HCT116 (cell line): Measurements from ENCODE around the gene KRTAP10-10. TPM values are rescaled to one million over a fixed set of nuclear protein-coding genes. Genes with fewer than 3 reads are reported as not detected.

Experiments
- ATAC-seq: fragments of 200-7000 bp; cut with Tn5 transposase; 2 replicates; pipeline ENCODE4 v1.9.1; 2020; ENCODE audit warnings: mild to moderate bottlenecking, moderate library complexity
- BruUV-seq: library from RNA; stranded (reverse); fragments of 400-500 nt; replicated peaks from 2 replicates; lab custom pipeline; 2021; lab: Mats Ljungman, UMichigan
- CTCF ChIA-PET: fragments of 300-600 bp; sonication (Branson Sonifier 250); formaldehyde crosslinking; loops from one replicate; lab custom pipeline; 2021; ENCODE audit warnings: antibody characterized with exemption; lab: Charles Lee
- POLR2A ChIA-PET: fragments of 300-600, 350-600 bp; sonication (Branson Sonifier 250); formaldehyde crosslinking; loops from one replicate; lab custom pipeline; 2021; ENCODE audit warnings: antibody characterized with exemption; lab: Charles Lee
- RAD21 ChIA-PET, 2 experiments: fragments of 300-600 bp; sonication (Branson Sonifier 250); formaldehyde crosslinking; loops; one replicate each; lab custom pipeline; 2023; ENCODE audit warnings: low total read pairs in 2 of 2; ENCODE audit not compliant: uncharacterized antibody in 2 of 2, unreplicated experiment in 2 of 2, low non-redundant PET in 1 of 2; lab: Charles Lee
- DNase-seq: peaks from one replicate; pipeline ENCODE4 v3.0.0-alpha.2; 2010; ENCODE audit warnings: low read depth, low spot score
- H2AFZ ChIP-seq: fragments of 200-600 bp; shearing (Covaris generic), sonication (generic); 2 replicates; pipeline ENCODE4 v1.6.1; 2017; ENCODE audit warnings: low read depth, mixed run types, mixed read lengths, antibody characterized with exemption, low read length; ENCODE audit not compliant: poor library complexity, severe bottlenecking
- H3K27ac ChIP-seq: 2 replicates; pipeline ENCODE4 v1.5.1; 2012; ENCODE audit warnings: low read depth, low read length
- H3K27me3 ChIP-seq: fragments of 200-600 bp; sonication (generic); 2 replicates; pipeline ENCODE4 v1.6.1; 2016; ENCODE audit warnings: mixed run types, low read length, mixed read lengths; ENCODE audit not compliant: insufficient read depth
- H3K36me3 ChIP-seq, 2 experiments: fragments of 200-500 bp in 1 of 2; fragments of 200-600 bp in 1 of 2; sonication (Bioruptor generic) in 1 of 2; sonication (generic) in 1 of 2; 2 replicates each; pipeline versions ENCODE4 v1.5.1 to v1.6.1; 2014 to 2016; ENCODE audit warnings: low read length in 2 of 2, inconsistent platforms in 1 of 2, mixed read lengths in 1 of 2, mixed run types in 1 of 2; ENCODE audit not compliant: insufficient read depth in 2 of 2, control insufficient read depth in 1 of 2
- H3K4me1 ChIP-seq, 2 experiments: fragments of 200-600 bp in 1 of 2; sonication (generic) in 1 of 2; 2 replicates each; pipeline versions ENCODE4 v1.5.1 to v1.6.1; 2012 to 2017; ENCODE audit warnings: low read length in 2 of 2, inconsistent platforms in 1 of 2, mild to moderate bottlenecking in 1 of 2, mixed read lengths in 1 of 2, mixed run types in 1 of 2, moderate library complexity in 1 of 2; ENCODE audit not compliant: insufficient read depth in 2 of 2, control insufficient read depth in 1 of 2
- H3K4me2 ChIP-seq: fragments of 200-600 bp; sonication (generic); 2 replicates; pipeline ENCODE4 v1.6.1; 2017; ENCODE audit warnings: mixed run types, low read length, mixed read lengths
- H3K4me3 ChIP-seq, 2 experiments: fragments of 200-600 bp in 1 of 2; sonication (generic) in 1 of 2; replicated peaks in 1 of 2; 2 replicates each; pipeline ENCODE4 v1.5.1; 2011 to 2016; ENCODE audit warnings: low read length in 2 of 2, control low read depth in 1 of 2, low read depth in 1 of 2, mild to moderate bottlenecking in 1 of 2, mixed read lengths in 1 of 2, mixed run types in 1 of 2
- H3K79me2 ChIP-seq: fragments of 200-600 bp; sonication (generic); 2 replicates; pipeline ENCODE4 v1.6.1; 2017; ENCODE audit warnings: mild to moderate bottlenecking, mixed run types, low read length, moderate library complexity, mixed read lengths; ENCODE audit not compliant: insufficient read depth
- H3K9ac ChIP-seq: fragments of 200-600 bp; sonication (generic); 2 replicates; pipeline ENCODE4 v1.6.1; 2016; ENCODE audit warnings: low read length, mixed read lengths
- H3K9me2 ChIP-seq: fragments of 200-600 bp; sonication (generic), shearing (Covaris generic); 2 replicates; pipeline ENCODE4 v1.6.1; 2017; ENCODE audit warnings: mixed run types, mild to moderate bottlenecking, moderate library complexity; ENCODE audit not compliant: insufficient read depth
- H3K9me3 ChIP-seq, 2 experiments: fragments of 200-500 bp in 1 of 2; fragments of 200-600 bp in 1 of 2; sonication (Bioruptor generic) in 1 of 2; sonication (generic) in 1 of 2; 2 replicates each; pipeline ENCODE4 v1.6.1; 2014 to 2017; ENCODE audit warnings: low read length in 2 of 2, mixed read lengths in 2 of 2, inconsistent platforms in 1 of 2, low read depth in 1 of 2, mild to moderate bottlenecking in 1 of 2, mixed run types in 1 of 2, moderate library complexity in 1 of 2; ENCODE audit not compliant: control insufficient read depth in 1 of 2, insufficient read depth in 1 of 2
- H4K20me1 ChIP-seq: fragments of 200-600 bp; sonication (generic), shearing (Covaris generic); 2 replicates; pipeline ENCODE4 v1.6.1; 2017; ENCODE audit warnings: mixed run types, mild to moderate bottlenecking, moderate library complexity; ENCODE audit not compliant: insufficient read depth
- CBX3 ChIP-seq: IDR thresholded peaks from 2 replicates; pipeline ENCODE4 v1.6.1; 2012; ENCODE audit warnings: low read depth
- CEBPB ChIP-seq: IDR thresholded peaks from 2 replicates; pipeline ENCODE4 v1.6.1; 2012; ENCODE audit warnings: low read depth
- EZH2 ChIP-seq: fragments of 200-600 bp; sonication (generic); IDR thresholded peaks from 2 replicates; pipeline ENCODE4 v1.6.1; 2017; ENCODE audit warnings: antibody characterized with exemption, mixed run types
- EZH2phosphoT487 ChIP-seq: fragments of 200-600 bp; IDR thresholded peaks from 2 replicates; pipeline ENCODE4 v1.6.1; 2018; ENCODE audit warnings: antibody characterized with exemption, borderline replicate concordance
- FOSL1 ChIP-seq: IDR thresholded peaks from 2 replicates; pipeline ENCODE4 v1.6.1; 2012; ENCODE audit warnings: low read depth
- JUND ChIP-seq: IDR thresholded peaks from 2 replicates; pipeline ENCODE4 v1.6.1; 2012
- POLR2A ChIP-seq: IDR thresholded peaks from 2 replicates; pipeline ENCODE4 v1.7.0; 2011; ENCODE audit warnings: borderline replicate concordance; ENCODE audit not compliant: insufficient read depth, insufficient read length; ENCODE audit errors: extremely low read depth
- POLR2AphosphoS5 ChIP-seq: IDR thresholded peaks from 2 replicates; pipeline ENCODE4 v1.6.1; 2011; ENCODE audit warnings: mild to moderate bottlenecking, low read depth, low read length, moderate library complexity
- RAD21 ChIP-seq: IDR thresholded peaks from 2 replicates; pipeline ENCODE4 v1.6.1; 2012; ENCODE audit warnings: low read depth, mild to moderate bottlenecking
- SP1 ChIP-seq: IDR thresholded peaks from 2 replicates; pipeline ENCODE4 v1.6.1; 2012; ENCODE audit warnings: low read depth
- SRF ChIP-seq: IDR thresholded peaks from 2 replicates; pipeline ENCODE4 v1.6.1; 2012; ENCODE audit warnings: low read depth
- TCF7L2 ChIP-seq: IDR thresholded peaks from 2 replicates; pipeline ENCODE4 v1.7.0; 2011; ENCODE audit warnings: borderline replicate concordance, inconsistent platforms; ENCODE audit not compliant: insufficient read depth, insufficient read length; ENCODE audit errors: extremely low read depth
- YY1 ChIP-seq: IDR thresholded peaks from 2 replicates; pipeline ENCODE4 v1.6.1; 2011; ENCODE audit warnings: low read length, low read depth, moderate library complexity, mild to moderate bottlenecking; ENCODE audit not compliant: insufficient replicate concordance; ENCODE audit errors: extremely low read depth
- ZFX ChIP-seq: fragments of 450-650 bp; IDR thresholded peaks from 2 replicates; pipeline ENCODE4 v1.6.1; 2017
- ZNF274 ChIP-seq: fragments of 200-500 bp; sonication (Bioruptor generic); IDR thresholded peaks from 2 replicates; pipeline ENCODE4 v1.6.1; 2014; ENCODE audit warnings: mild to moderate bottlenecking, low read depth, low read length, inconsistent platforms
- intact Hi-C: fragments of 100-400 bp; cut with micrococcal nuclease; formaldehyde crosslinking; loops from 2 replicates; pipeline ENCODE4 v1.10.0; 2022
- total RNA-seq: library from RNA; stranded (reverse); gene quantifications from one replicate; pipeline ENCODE4 v1.2.1, GENCODE V29; 2021; ENCODE audit not compliant: unreplicated experiment
- TF ChIP-seq, protein P1 (sequence below): IDR thresholded peaks from 2 replicates; pipeline ENCODE4 v1.6.1; 2012; ENCODE audit warnings: low read depth
- TF ChIP-seq, protein P2 (sequence below): IDR thresholded peaks from 2 replicates; pipeline ENCODE4 v1.6.1; 2011; ENCODE audit warnings: mild to moderate bottlenecking, low read length, moderate library complexity; ENCODE audit not compliant: insufficient replicate concordance; ENCODE audit errors: extremely low read depth
- TF ChIP-seq, protein P3 (sequence below): IDR thresholded peaks from 2 replicates; pipeline ENCODE4 v1.6.1; 2012
- TF ChIP-seq, protein P4 (sequence below): IDR thresholded peaks from 2 replicates; pipeline ENCODE4 v1.6.1; 2012

Gene KRTAP10-10
- total RNA-seq, 1 experiment from 2014 or later, result not detected

DNA sequence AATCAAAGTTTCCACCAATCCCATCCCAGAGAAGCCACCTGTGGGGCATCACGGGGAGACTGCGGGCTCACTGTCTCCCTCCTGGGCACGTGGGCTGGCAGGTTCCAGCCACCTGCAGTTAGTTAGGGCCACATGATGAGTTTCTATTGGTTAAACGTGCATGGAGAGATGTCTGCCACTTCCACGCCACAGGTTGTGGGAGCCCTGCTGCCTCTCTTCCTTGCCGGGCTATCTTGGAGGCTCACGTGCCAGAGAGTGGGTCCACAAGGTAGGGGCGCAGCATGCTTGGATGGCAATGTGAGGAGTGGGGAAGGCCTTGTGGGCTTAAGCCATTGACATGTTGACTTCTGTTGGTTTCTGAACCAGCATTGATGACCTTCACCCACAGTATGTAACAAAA is 33.2 kb upstream of the KRTAP10-10 start:
- H4K20me1 ChIP-seq, result no peaks in the 10 kb centered on the region
- no peaks in the 10 kb centered on the region for H3K4me1 ChIP-seq
- no peak overlapping the region for H3K4me3 ChIP-seq
- peaks cover 11% of the 10 kb centered on the region; the same call in 1 of the 2 replicates for H3K27me3 ChIP-seq
- H3K79me2 ChIP-seq, result no peaks in the 10 kb centered on the region
- H3K27ac ChIP-seq, result no peak overlapping the region
- TF ChIP-seq CEBPB, result no peak
- TF ChIP-seq SRF, result no peak
- TF ChIP-seq RAD21, result no peak
- TF ChIP-seq ZFX, result no peak
- no peak for TF ChIP-seq TCF7L2
- TF ChIP-seq, protein P1, sequence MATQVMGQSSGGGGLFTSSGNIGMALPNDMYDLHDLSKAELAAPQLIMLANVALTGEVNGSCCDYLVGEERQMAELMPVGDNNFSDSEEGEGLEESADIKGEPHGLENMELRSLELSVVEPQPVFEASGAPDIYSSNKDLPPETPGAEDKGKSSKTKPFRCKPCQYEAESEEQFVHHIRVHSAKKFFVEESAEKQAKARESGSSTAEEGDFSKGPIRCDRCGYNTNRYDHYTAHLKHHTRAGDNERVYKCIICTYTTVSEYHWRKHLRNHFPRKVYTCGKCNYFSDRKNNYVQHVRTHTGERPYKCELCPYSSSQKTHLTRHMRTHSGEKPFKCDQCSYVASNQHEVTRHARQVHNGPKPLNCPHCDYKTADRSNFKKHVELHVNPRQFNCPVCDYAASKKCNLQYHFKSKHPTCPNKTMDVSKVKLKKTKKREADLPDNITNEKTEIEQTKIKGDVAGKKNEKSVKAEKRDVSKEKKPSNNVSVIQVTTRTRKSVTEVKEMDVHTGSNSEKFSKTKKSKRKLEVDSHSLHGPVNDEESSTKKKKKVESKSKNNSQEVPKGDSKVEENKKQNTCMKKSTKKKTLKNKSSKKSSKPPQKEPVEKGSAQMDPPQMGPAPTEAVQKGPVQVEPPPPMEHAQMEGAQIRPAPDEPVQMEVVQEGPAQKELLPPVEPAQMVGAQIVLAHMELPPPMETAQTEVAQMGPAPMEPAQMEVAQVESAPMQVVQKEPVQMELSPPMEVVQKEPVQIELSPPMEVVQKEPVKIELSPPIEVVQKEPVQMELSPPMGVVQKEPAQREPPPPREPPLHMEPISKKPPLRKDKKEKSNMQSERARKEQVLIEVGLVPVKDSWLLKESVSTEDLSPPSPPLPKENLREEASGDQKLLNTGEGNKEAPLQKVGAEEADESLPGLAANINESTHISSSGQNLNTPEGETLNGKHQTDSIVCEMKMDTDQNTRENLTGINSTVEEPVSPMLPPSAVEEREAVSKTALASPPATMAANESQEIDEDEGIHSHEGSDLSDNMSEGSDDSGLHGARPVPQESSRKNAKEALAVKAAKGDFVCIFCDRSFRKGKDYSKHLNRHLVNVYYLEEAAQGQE, result no peak
- no peak for TF ChIP-seq ZNF274
- no peak for TF ChIP-seq POLR2A
- no peak for TF ChIP-seq JUND
- TF ChIP-seq YY1, result no peak
- TF ChIP-seq, protein P2, sequence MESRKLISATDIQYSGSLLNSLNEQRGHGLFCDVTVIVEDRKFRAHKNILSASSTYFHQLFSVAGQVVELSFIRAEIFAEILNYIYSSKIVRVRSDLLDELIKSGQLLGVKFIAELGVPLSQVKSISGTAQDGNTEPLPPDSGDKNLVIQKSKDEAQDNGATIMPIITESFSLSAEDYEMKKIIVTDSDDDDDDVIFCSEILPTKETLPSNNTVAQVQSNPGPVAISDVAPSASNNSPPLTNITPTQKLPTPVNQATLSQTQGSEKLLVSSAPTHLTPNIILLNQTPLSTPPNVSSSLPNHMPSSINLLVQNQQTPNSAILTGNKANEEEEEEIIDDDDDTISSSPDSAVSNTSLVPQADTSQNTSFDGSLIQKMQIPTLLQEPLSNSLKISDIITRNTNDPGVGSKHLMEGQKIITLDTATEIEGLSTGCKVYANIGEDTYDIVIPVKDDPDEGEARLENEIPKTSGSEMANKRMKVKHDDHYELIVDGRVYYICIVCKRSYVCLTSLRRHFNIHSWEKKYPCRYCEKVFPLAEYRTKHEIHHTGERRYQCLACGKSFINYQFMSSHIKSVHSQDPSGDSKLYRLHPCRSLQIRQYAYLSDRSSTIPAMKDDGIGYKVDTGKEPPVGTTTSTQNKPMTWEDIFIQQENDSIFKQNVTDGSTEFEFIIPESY, result no peak
- TF ChIP-seq FOSL1, result no peak
- TF ChIP-seq EZH2phosphoT487, result no peak
- TF ChIP-seq SP1, result no peak
- TF ChIP-seq EZH2, result no peak
- TF ChIP-seq, protein P3, sequence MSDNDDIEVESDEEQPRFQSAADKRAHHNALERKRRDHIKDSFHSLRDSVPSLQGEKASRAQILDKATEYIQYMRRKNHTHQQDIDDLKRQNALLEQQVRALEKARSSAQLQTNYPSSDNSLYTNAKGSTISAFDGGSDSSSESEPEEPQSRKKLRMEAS, result no peak
- TF ChIP-seq, protein P4, sequence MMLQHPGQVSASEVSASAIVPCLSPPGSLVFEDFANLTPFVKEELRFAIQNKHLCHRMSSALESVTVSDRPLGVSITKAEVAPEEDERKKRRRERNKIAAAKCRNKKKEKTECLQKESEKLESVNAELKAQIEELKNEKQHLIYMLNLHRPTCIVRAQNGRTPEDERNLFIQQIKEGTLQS, result no peak
- no peak for TF ChIP-seq CBX3
- TF ChIP-seq POLR2AphosphoS5, result no peak
- TF ChIP-seq, all 23 proteins: peak for 0
- Histone ChIP-seq H3K36me3 (no peaks in the 10 kb centered on the region), H3K9ac (no peak overlapping the region), H3K4me2 (no peak overlapping the region), H2AFZ (no peak overlapping the region), H3K9me2 (no peaks in the 10 kb centered on the region), H3K9me3 (no peaks in the 10 kb centered on the region)
- intact Hi-C loops, result no loop called here
- DNase-seq (no peak), ATAC-seq (no peak)
- BruUV-seq, result no TSS peak
- ChIA-PET POLR2A (no interaction called here), CTCF (no interaction called here), RAD21 (no interaction called here)
